Subcutaneous adipose tissue (tissue), 4 donors: ENCODE data around the gene SNCA. TPM values are rescaled to one million over a fixed set of nuclear protein-coding genes. Genes with fewer than 3 reads are reported as not detected.

Experiments used
- total RNA-seq, 4 donors: library from RNA; depleted of rRNA; stranded (reverse); fragments of >200 nt; gene quantifications; one replicate each; pipeline ENCODE4 v1.1.0, GENCODE V29; 2016
- TF ChIP-seq, protein P1 (sequence below): fragments of 450-650 bp; IDR thresholded peaks from one replicate; pipeline ENCODE4 v1.5.1; 2016; ENCODE audit warnings: low read depth, mild to moderate bottlenecking, control low read depth, antibody characterized with exemption, moderate library complexity

Gene SNCA
- total RNA-seq, 4 donors from 2014 or later: 4.7 to 26.2 (median 11.0) TPM

DNA sequence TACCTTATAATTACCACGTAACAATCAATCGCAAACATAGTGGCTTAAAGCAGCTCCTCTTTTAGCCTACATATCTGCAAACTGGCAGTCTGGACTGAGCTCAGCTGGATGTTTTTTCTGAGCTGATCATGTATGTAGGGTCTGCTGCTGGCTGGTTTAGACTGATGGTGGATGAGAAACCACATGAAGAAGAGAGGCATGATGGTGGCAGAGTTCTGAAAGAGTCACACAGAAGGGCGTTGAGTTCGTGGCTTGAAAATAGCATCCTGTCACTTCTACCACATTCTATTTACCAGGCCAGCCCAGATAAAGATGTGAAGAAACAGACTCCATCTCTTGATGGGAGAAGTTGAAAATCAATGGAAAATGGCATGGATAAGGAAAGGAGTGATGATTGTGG is 151.3 kb downstream of the SNCA start:
- TF ChIP-seq, protein P1, sequence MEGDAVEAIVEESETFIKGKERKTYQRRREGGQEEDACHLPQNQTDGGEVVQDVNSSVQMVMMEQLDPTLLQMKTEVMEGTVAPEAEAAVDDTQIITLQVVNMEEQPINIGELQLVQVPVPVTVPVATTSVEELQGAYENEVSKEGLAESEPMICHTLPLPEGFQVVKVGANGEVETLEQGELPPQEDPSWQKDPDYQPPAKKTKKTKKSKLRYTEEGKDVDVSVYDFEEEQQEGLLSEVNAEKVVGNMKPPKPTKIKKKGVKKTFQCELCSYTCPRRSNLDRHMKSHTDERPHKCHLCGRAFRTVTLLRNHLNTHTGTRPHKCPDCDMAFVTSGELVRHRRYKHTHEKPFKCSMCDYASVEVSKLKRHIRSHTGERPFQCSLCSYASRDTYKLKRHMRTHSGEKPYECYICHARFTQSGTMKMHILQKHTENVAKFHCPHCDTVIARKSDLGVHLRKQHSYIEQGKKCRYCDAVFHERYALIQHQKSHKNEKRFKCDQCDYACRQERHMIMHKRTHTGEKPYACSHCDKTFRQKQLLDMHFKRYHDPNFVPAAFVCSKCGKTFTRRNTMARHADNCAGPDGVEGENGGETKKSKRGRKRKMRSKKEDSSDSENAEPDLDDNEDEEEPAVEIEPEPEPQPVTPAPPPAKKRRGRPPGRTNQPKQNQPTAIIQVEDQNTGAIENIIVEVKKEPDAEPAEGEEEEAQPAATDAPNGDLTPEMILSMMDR: no peak

GRCh38 chr4:89685277-89685676 is 151.7 kb downstream of the SNCA start:
- TF ChIP-seq, protein P1: no peak

DNA sequence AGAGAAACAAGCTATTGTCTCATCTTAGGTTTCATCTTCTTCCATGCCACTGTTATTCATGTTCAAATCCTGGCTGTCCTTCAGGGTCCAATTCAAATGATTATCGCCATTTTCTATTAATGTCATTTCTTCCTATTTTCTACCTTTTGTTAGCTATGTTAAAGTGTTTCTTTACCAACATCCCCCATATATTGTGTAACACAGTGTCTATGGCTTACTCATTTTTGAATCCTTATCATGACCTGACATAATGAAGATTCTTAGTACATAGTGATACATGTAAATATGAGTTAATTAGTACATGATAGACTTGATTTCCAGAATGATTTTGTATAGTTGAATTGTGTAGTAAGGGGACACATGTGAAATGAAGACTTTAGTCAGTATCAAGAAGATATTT is 152.4 kb downstream of the SNCA start:
- TF ChIP-seq, protein P1: no peak

GRCh38 chr4:89682808-89683207 is 154.2 kb downstream of the SNCA start:
- TF ChIP-seq, protein P1: no peak

GRCh38 chr4:89681671-89682070 is 155.3 kb downstream of the SNCA start:
- TF ChIP-seq, protein P1: no peak

DNA sequence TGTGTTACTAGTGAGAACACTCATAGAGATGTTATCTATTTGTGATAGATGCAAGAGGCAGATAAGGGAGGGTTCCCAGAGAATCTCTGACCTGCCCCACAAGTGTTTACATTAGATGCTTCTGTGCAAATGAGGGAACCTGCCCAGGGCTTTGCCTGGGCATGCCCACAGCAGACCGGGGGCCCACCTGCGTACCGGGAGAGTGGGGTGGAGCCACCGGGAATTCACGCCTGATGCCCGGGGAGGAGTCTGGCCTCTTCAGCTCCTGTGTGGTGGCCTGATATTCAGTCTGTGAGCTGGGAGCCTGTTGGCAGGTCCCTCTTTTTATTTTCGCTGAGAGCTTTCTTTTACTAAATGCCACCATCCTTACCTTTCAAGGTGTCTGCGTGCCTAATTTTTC is 155.7 kb downstream of the SNCA start:
- TF ChIP-seq, protein P1: no peak

GRCh38 chr4:89674876-89675459 is 162.0 kb downstream of the SNCA start:
- TF ChIP-seq, protein P1: no peak

Other genes starting within 250 kb of the SNCA start
- 10 to 100 TPM in 3 of 4 donors, 1 to 10 TPM in 1; 6.5 to 30.1 (median 26.9) TPM for gene MMRN1, start 57.7 kb upstream of the SNCA start, total RNA-seq